T-helper 1 cell treated with Interleukin-12 subunit alpha and Interleukin-12 subunit beta and Interleukin-4 antibody, amounts not matched to agents 30 μg/mL and 1 μg/mL, for 36 hours (primary cell): ENCODE measurements around the gene CA5A.
"Not testable (repeated sequence)": the region's sequence is repeated elsewhere in the genome, so short reads cannot be mapped to it uniquely, and the experiment has no call there.

ENCODE experiments used
- H3K27ac Mint-ChIP-seq: one replicate; pipeline ENCODE4 v1.8.0; 2021; ENCODE audit warnings: mild to moderate bottlenecking, mixed read lengths
- H3K27me3 Mint-ChIP-seq: one replicate; pipeline ENCODE4 v1.8.0; 2021; ENCODE audit warnings: low read depth, mixed read lengths
- H3K36me3 Mint-ChIP-seq: one replicate; pipeline ENCODE4 v1.8.0; 2021; ENCODE audit warnings: low read depth, mixed read lengths
- H3K4me1 Mint-ChIP-seq: one replicate; pipeline ENCODE4 v1.8.0; 2021; ENCODE audit warnings: low read depth, mixed read lengths
- H3K4me3 Mint-ChIP-seq: one replicate; pipeline ENCODE4 v1.8.0; 2021; ENCODE audit warnings: mild to moderate bottlenecking, moderate library complexity, mixed read lengths
- H3K9me3 Mint-ChIP-seq: one replicate; pipeline ENCODE4 v1.8.0; 2021; ENCODE audit warnings: mixed read lengths

CA5A gene

GRCh38 chr16:87869061-87869878 is 67.1 kb downstream of the CA5A start, which contains the start of gene SLC7A5:
Gene SLC7A5, minus strand, starts transcription at chr16:87869507. Its CDS starts 85 bp downstream, at chr16:87869422.
- not testable (repeated sequence) for H3K9me3 Mint-ChIP-seq, H3K27me3 Mint-ChIP-seq
- H3K36me3 Mint-ChIP-seq: peaks cover 29% of the 10 kb centered on the region
- H3K27ac Mint-ChIP-seq: peak within 1 kb of the TSS; percentile 100
- H3K4me1 Mint-ChIP-seq: peaks cover 56% of the 10 kb centered on the region
- peak within 1 kb of the TSS; percentile 99 for H3K4me3 Mint-ChIP-seq

DNA sequence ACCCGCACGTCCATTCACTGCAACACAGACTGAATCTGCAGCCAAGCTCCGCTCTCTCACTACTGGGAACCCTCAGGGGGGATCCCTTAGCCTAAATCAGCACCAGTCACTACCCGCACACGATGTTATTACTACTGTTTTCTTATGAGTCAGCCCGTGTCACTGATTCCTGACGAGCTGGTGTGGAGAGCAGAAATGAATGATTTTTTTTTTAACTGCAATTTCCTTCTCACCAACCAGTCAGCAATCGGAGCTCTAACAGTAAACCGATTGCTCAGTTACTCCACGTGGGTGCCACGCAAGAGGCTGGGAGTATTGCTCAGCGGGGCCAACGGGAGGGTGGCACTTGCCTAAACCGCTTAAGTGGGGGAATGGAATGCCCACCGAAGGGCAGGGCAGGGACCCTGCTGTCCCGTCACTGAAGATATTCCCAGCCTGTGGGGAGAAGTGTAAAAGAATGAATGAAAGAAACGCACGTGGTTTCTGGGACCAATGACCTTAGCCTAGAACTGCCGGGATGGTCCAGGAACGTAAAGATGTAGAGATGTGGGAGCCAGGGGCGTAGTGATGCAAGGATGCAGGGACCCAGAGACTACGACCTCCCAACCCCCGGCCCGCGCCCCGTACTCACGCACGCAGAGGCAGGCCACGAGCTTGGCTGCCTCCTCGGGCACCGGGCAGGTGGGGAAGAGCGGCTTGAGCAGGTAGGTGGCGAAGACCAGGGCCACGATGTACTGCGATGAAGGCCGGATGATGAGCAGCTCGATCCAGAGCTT is 67.9 kb downstream of the CA5A start:
- peaks cover 59% of the 10 kb centered on the region for H3K4me1 Mint-ChIP-seq
- not testable (repeated sequence) for H3K27me3 Mint-ChIP-seq, H3K9me3 Mint-ChIP-seq
- peak overlapping the region; percentile 100 for H3K27ac Mint-ChIP-seq
- peaks cover 33% of the 10 kb centered on the region for H3K36me3 Mint-ChIP-seq
- H3K4me3 Mint-ChIP-seq: peak overlapping the region; percentile 99

DNA sequence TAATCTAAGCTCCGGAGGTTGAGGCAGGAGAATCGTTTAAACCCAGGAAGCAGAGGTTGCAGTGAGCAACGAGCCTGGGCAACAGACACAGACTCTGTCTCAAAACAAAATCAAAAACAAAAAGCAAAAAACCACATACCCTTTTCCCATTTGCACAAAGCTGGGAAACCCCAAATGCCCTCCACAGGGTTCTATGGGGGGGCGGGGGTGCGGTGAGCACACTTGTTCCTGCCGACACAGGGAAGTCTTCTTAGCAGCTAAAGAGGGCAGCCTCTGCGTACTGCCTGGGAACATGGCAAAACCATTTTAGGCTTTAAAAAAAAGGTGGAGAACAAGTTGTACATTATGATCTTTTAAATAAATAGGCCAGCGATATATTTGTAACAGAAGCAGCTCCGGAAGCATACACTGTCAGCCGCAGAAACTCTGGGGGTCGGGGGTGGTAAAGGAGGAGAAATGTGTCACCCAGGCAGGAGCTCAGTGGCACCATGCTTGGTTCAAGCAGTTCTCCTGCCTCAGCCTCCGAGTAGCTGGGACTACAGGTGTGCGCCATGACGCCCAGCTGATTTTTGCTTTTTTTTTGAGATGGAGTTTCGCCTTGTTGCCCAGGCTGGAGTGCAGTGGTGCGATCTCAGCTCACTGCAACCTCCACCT is 70.3 kb downstream of the CA5A start:
- H3K27ac Mint-ChIP-seq: peak overlapping the region; percentile 100
- H3K9me3 Mint-ChIP-seq, H3K27me3 Mint-ChIP-seq: not testable (repeated sequence)
- H3K36me3 Mint-ChIP-seq: peaks cover 36% of the 10 kb centered on the region
- peak overlapping the region; percentile 99 for H3K4me3 Mint-ChIP-seq
- H3K4me1 Mint-ChIP-seq: peaks cover 47% of the 10 kb centered on the region

- Mint-ChIP-seq H3K4me3 (peak overlapping the region; percentile 31), H3K27me3 (no peaks in the 10 kb centered on the region), H3K4me1 (peaks cover 47% of the 10 kb centered on the region), H3K9me3 (no peaks in the 10 kb centered on the region), H3K36me3 (peaks cover 44% of the 10 kb centered on the region), H3K27ac (peak overlapping the region; percentile 80)
Observed at GRCh38 chr16:87864331-87864989, 71.9 kb downstream of the CA5A start.

DNA sequence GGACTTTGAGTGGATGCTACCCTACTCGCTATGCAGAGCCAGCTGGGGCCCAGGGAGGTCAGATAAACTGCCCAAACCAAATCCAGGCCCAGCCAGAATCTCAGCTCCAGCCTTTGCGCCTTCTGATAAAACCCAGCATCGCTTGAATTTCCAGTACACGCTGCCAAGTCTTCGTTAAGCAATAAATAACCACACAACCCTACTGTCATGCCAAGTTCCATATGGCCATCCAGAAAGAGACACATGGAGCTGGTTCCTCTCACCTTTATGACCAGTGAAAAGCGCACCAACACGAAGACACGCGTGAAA is 73.0 kb downstream of the CA5A start:
- peak overlapping the region; percentile 17 for H3K4me3 Mint-ChIP-seq
- not testable (repeated sequence) for H3K27ac Mint-ChIP-seq, H3K27me3 Mint-ChIP-seq, H3K9me3 Mint-ChIP-seq
- H3K4me1 Mint-ChIP-seq: peaks cover 51% of the 10 kb centered on the region
- H3K36me3 Mint-ChIP-seq: peaks cover 40% of the 10 kb centered on the region

DNA sequence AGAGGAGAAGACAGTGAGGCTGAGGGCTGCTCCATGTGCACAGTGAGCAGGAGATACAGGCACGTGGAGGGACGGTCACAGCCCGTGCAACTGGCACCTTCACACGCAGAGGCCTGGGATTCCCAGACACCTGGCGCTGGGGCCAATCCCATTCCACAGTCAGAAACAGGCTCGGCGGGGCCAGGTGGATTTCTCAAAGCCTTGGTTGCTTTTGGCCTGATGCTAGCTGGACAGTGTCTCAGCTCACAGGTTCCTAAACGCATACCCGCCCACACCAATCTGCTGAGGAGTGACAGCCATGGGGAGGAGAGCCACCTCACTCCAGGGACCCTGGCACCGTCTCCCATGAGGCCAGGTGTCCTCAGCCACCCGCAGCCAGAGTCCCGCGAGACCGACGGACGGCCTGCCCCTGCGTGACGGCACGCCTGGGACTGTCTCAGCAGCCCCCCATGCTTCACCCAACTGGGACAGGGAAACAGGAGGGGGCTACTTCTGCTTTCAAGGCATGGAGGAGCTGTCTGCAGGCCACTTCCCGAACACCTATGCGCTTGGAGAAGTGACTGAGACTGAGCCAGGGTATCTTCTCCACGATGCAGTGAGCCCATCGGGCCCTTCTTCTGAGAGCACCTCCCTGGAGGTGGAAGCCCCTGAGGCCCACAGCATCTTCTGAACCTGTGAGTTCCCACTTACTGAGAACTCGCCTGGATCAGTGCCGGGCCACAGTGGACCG is 73.6 kb downstream of the CA5A start:
- Mint-ChIP-seq H3K36me3 (peaks cover 38% of the 10 kb centered on the region), H3K27ac (peak overlapping the region; percentile 26), H3K4me1 (peaks cover 51% of the 10 kb centered on the region)
- not testable (repeated sequence) for H3K27me3 Mint-ChIP-seq, H3K9me3 Mint-ChIP-seq, H3K4me3 Mint-ChIP-seq

GRCh38 chr16:87861300-87862099 is 74.8 kb downstream of the CA5A start:
- Mint-ChIP-seq H3K27ac (peak overlapping the region; percentile 41), H3K36me3 (peaks cover 38% of the 10 kb centered on the region), H3K4me1 (peaks cover 53% of the 10 kb centered on the region)
- H3K27me3 Mint-ChIP-seq, H3K4me3 Mint-ChIP-seq, H3K9me3 Mint-ChIP-seq: not testable (repeated sequence)

GRCh38 chr16:87860553-87861299 is 75.6 kb downstream of the CA5A start:
- Mint-ChIP-seq H3K27me3 (no peaks in the 10 kb centered on the region), H3K9me3 (no peaks in the 10 kb centered on the region), H3K36me3 (peaks cover 34% of the 10 kb centered on the region), H3K4me3 (peak overlapping the region; percentile 45), H3K4me1 (peaks cover 53% of the 10 kb centered on the region), H3K27ac (peak overlapping the region; percentile 78)

DNA sequence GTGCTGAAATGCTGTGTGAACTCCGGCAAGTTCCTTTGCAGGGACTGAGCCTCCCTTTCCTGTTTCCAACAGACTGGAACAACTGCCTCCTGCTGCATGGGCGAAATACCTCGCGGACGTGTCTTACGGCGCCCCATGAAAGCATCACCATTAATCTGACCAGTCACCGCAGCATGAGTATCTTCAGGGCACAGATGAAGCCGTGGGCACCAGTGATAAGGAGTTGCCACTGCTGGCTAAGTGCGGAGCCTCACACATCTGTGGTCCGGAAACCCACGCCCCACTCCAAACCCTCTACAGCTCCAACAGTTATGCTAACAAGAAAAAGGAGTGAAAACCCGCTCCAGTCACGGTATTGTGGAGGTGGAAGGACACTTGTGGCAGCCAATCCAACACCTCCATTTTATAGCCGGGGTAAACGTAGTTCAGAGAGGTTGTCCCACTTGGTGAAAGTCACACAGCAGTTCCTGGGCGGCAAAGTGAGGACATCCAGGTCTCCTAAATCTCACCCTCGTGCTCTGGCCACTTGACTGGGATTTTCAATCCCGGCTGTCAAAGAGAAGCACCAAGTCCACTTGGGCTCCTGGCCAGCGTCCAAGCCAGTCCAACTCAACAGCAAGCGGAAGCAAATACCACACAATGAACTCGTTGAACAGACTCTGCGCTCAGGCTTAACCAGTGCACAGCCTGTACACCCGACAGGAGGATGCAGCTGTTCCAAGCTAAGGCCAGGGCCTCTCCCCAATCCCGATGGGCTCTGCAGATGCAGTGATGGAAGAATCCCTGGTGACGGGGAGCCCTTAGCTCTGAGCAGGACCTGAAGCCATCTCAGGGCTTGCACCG is 78.0 kb downstream of the CA5A start:
- not testable (repeated sequence) for H3K27me3 Mint-ChIP-seq, H3K4me3 Mint-ChIP-seq, H3K9me3 Mint-ChIP-seq
- Mint-ChIP-seq H3K27ac (peak overlapping the region; percentile 90), H3K36me3 (peaks cover 23% of the 10 kb centered on the region), H3K4me1 (peaks cover 48% of the 10 kb centered on the region)

DNA sequence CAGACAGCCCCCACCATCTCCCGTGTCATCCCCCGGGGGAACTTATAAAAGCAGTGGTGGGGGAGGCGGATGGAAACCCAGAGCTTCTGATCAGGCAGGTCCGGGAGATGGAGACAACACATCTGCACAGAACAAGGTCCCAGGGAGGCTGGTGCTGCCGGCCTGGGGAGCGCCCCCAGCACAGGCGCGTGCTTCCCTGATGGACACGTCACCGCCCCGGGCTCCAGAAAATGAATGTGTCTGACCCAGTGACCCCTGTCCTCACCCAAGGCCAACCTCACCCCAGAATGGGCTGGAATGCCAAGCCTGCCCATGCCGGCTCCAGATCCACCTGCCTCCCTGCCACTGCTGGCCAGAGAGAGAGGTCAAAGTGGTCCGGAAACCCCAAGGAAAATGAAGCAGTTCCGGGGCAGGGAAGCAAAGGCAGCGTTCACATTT is 79.5 kb downstream of the CA5A start:
- Mint-ChIP-seq H3K27me3 (no peaks in the 10 kb centered on the region), H3K36me3 (peaks cover 25% of the 10 kb centered on the region), H3K4me3 (peak overlapping the region; percentile 49), H3K27ac (peak overlapping the region; percentile 90), H3K9me3 (no peaks in the 10 kb centered on the region), H3K4me1 (peaks cover 54% of the 10 kb centered on the region)

GRCh38 chr16:87855852-87856715 is 80.2 kb downstream of the CA5A start:
- Mint-ChIP-seq H3K36me3 (peaks cover 25% of the 10 kb centered on the region), H3K9me3 (no peaks in the 10 kb centered on the region), H3K4me3 (peak overlapping the region; percentile 49), H3K27me3 (no peaks in the 10 kb centered on the region), H3K4me1 (peaks cover 54% of the 10 kb centered on the region), H3K27ac (peak overlapping the region; percentile 90)
